DND-41 (cell line): Measurements from ENCODE around the gene SYNPO2L.
"Not testable (repeated sequence)": the region's sequence is repeated elsewhere in the genome, so short reads cannot be mapped to it uniquely, and the experiment has no call there.

Experiments used
- EZH2 ChIP-seq: IDR thresholded peaks from 3 replicates; pipeline ENCODE4 v1.6.1; 2012; ENCODE audit warnings: borderline replicate concordance, low read depth, mild to moderate bottlenecking, moderate library complexity, low read length, inconsistent platforms; ENCODE audit not compliant: severe bottlenecking
- TF ChIP-seq, protein P1 (sequence below): IDR thresholded peaks from 2 replicates; pipeline ENCODE4 v1.5.1; 2012; ENCODE audit warnings: borderline replicate concordance, low read length, moderate library complexity, mild to moderate bottlenecking; ENCODE audit not compliant: poor library complexity, severe bottlenecking; ENCODE audit errors: extremely low read depth

DNA sequence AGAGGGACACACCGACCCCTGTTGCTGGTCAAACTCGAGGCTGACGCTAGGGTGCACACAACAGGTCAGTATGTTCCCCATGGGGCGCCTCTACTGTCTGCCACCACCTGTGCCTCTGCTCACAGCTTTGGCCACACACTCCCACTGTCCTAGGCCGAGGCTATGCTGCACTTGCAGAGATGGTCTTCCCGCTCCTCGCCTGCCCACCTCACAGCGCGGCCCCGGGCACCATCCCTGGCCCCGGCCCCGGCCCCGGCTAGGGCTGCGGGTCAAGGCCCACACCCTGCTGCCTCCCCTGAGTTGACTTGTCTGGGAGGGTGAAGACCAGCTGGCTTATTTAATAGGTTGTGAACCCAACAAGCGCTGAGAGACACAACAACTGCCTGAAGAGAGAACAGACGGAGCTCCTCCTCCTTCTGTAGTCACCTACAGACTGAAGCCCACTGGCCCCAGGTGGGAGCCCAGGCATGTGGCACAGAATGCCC, 41.9 kb upstream of the SYNPO2L start, which contains the start of gene AGAP5:
- TF ChIP-seq, protein P1, sequence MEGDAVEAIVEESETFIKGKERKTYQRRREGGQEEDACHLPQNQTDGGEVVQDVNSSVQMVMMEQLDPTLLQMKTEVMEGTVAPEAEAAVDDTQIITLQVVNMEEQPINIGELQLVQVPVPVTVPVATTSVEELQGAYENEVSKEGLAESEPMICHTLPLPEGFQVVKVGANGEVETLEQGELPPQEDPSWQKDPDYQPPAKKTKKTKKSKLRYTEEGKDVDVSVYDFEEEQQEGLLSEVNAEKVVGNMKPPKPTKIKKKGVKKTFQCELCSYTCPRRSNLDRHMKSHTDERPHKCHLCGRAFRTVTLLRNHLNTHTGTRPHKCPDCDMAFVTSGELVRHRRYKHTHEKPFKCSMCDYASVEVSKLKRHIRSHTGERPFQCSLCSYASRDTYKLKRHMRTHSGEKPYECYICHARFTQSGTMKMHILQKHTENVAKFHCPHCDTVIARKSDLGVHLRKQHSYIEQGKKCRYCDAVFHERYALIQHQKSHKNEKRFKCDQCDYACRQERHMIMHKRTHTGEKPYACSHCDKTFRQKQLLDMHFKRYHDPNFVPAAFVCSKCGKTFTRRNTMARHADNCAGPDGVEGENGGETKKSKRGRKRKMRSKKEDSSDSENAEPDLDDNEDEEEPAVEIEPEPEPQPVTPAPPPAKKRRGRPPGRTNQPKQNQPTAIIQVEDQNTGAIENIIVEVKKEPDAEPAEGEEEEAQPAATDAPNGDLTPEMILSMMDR, result not testable (repeated sequence)
- TF ChIP-seq EZH2, result not testable (repeated sequence)
